ENCODE data around the gene KLHL21. TPM values are rescaled to one million over a fixed set of nuclear protein-coding genes. Genes with fewer than 3 reads are reported as not detected.

Gene KLHL21
- total RNA-seq, 1 donor from 2014 or later, result 42.4 TPM

GRCh38 chr1:6554031-6554906, 48.4 kb downstream of the KLHL21 start, which contains the start of gene NOL9:
NOL9 (minus strand) TSS chr1:6554513; CDS start chr1:6554502, 11 bp downstream.
- DNase-seq (ENCODE audit: low spot score), result peak; percentile 97

GRCh38 chr1:6547301-6547700, 55.4 kb downstream of the KLHL21 start:
- DNase-seq (ENCODE audit: low spot score), result no peak

- DNase-seq (ENCODE audit: low spot score), result no peak
These were observed 56.3 kb downstream of the KLHL21 start for GRCh38 chr1:6546326-6546725.

DNA sequence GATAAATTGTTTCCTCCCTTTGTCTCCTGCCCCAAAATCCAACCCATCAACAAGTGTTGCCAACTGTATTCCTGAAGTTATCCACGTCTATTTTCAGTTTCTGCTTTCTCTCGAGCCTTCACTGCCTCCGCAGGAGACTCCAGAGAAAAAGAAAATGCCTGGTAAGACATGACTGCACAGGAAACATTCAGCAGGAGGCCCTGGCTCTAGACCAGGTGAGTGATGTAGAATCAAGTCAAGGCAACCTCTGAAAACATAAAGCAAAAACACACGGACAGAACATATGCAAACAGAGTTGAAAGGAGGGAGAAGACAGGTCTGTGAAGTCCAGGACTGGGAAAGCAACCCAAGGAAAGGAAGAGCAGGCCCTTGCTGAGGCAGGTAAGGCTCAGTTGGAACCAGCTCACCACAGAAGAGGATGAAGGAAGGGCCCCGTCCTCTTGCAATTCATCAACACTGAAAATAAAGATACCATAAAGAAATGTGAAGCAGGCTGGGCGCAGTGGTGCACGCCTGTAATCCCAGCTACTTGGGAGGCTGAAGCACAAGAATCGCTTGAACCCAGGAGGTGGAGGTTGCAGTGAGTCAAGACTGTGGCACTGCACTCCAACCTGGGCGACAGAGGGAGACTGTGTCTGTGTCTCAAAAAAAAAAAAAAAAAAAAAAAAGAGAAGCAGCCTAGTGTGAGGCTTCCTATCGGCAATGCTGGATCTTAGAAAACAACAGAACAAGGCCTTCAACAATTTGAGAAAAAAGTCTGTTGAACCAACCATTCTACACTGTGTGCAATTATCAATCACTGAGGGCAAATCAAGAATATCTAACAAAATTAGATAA, 57.2 kb downstream of the KLHL21 start:
- DNase-seq (ENCODE audit: low spot score), result no peak

DNA sequence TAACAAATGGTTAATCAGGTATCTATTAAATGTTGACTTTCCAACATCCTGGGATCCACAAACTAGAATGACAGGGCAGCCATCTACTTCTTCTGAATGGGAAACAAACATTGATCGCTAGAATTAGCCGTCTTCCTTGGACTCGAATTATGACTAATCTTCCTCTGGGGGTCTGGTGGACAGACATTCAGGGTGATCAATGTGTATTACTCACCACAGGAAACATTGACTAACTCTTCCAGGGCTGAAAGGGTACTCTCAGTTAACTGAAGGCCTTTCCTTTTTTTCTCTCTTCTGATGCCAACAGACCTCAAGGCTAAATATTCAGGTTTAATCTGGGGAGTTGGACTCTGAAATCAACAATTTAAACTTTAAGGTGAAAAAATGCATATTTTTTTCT, 57.8 kb downstream of the KLHL21 start:
- no peak for DNase-seq (ENCODE audit: low spot score)

Other genes starting within 250 kb of the KLHL21 start
- gene ACOT7, start 209.1 kb downstream of the KLHL21 start, total RNA-seq, result 21.4 TPM
- 0.09 TPM for gene HES2, start 182.9 kb downstream of the KLHL21 start, total RNA-seq
- 3.1 TPM for gene ESPN, start 178.1 kb downstream of the KLHL21 start, total RNA-seq
- 20.6 TPM for gene TNFRSF25, start 136.7 kb downstream of the KLHL21 start, total RNA-seq
- gene PLEKHG5, start 111.2 kb downstream of the KLHL21 start, total RNA-seq, result 18.5 TPM
- gene NOL9, start 48.4 kb downstream of the KLHL21 start, total RNA-seq, result 24.2 TPM
- 0.49 TPM for gene TAS1R1, start 47.6 kb downstream of the KLHL21 start, total RNA-seq
- 55.1 TPM for gene ZBTB48, start 22.9 kb downstream of the KLHL21 start, total RNA-seq
- gene PHF13, start 10.9 kb upstream of the KLHL21 start, total RNA-seq, result 15.1 TPM
- gene THAP3, start 22.0 kb upstream of the KLHL21 start, total RNA-seq, result 25.2 TPM
- 45.6 TPM for gene DNAJC11, start 98.9 kb upstream of the KLHL21 start, total RNA-seq
- 67.9 TPM for gene CAMTA1, start 182.6 kb upstream of the KLHL21 start, total RNA-seq

Measured in mucosa of gallbladder (tissue), 1 donor.